SK-N-SH treated with all-trans-retinoic acid at 6 μM for 48 hours (cell line): ENCODE measurements around the gene ATP2C1.

Source experiments
- ATAC-seq: fragments of 200-7000 bp; cut with Tn5 transposase; 3 replicates; pipeline ENCODE4 v1.9.1; 2020; ENCODE audit warnings: mild to moderate bottlenecking, moderate library complexity
- ARNTL ChIP-seq: fragments of 450-650 bp; formaldehyde crosslinking; IDR thresholded peaks from 2 replicates; pipeline ENCODE4 v1.5.0; 2020; ENCODE audit warnings: low read depth, mild to moderate bottlenecking, moderate library complexity, borderline replicate concordance
- BACH2 ChIP-seq: fragments of 250-450 bp; sonication (Bioruptor Pico); IDR thresholded peaks from 2 replicates; pipeline ENCODE4 v1.9.0; 2021; ENCODE audit warnings: mild to moderate bottlenecking, borderline replicate concordance
- CREB5 ChIP-seq: fragments of 250-450 bp; sonication (Bioruptor Pico); IDR thresholded peaks from 2 replicates; pipeline ENCODE4 v1.5.1; 2020; ENCODE audit warnings: low read depth, mild to moderate bottlenecking, moderate library complexity
- CSDC2 ChIP-seq: fragments of 250-450 bp; sonication (Bioruptor Pico); IDR thresholded peaks from 2 replicates; pipeline ENCODE4 v1.5.0; 2020; ENCODE audit warnings: mild to moderate bottlenecking, moderate library complexity
- CSRNP3 ChIP-seq: fragments of 250-450 bp; sonication (Bioruptor Pico); IDR thresholded peaks from 2 replicates; pipeline ENCODE4 v1.5.1; 2021; ENCODE audit warnings: mild to moderate bottlenecking, moderate library complexity
- ESRRG ChIP-seq: fragments of 250-450 bp; sonication (Bioruptor Pico); IDR thresholded peaks from 2 replicates; pipeline ENCODE4 v1.6.1; 2021; ENCODE audit warnings: mild to moderate bottlenecking
- ISL1 ChIP-seq: fragments of 250-450 bp; sonication (Bioruptor Pico); IDR thresholded peaks from 2 replicates; pipeline ENCODE4 v2.1.2; 2022; ENCODE audit warnings: mild to moderate bottlenecking, moderate library complexity
- OSR1 ChIP-seq: fragments of 250-450 bp; sonication (Bioruptor Pico); IDR thresholded peaks from 2 replicates; pipeline ENCODE4 v1.8.0; 2022; ENCODE audit warnings: moderate library complexity, mild to moderate bottlenecking, inconsistent platforms
- PATZ1 ChIP-seq: fragments of 250-450 bp; sonication (Bioruptor Pico); IDR thresholded peaks from 2 replicates; pipeline ENCODE4 v1.8.0; 2020; ENCODE audit warnings: mild to moderate bottlenecking, moderate library complexity, borderline replicate concordance
- POU6F1 ChIP-seq: fragments of 250-450 bp; sonication (Bioruptor Pico); IDR thresholded peaks from 2 replicates; pipeline ENCODE4 v1.8.0; 2021; ENCODE audit warnings: low read depth, mild to moderate bottlenecking, moderate library complexity, borderline replicate concordance
- RARB ChIP-seq: fragments of 250-450 bp; sonication (Bioruptor Pico); IDR thresholded peaks from 2 replicates; pipeline ENCODE4 v1.8.0; 2021; ENCODE audit warnings: mild to moderate bottlenecking, moderate library complexity
- SNAI2 ChIP-seq: fragments of 250-450 bp; sonication (Bioruptor Pico); IDR thresholded peaks from 2 replicates; pipeline ENCODE4 v1.5.0; 2020; ENCODE audit warnings: mild to moderate bottlenecking, moderate library complexity
- TCF4 ChIP-seq: fragments of 250-450 bp; sonication (Bioruptor Pico); IDR thresholded peaks from 2 replicates; pipeline ENCODE4 v1.8.0; 2021; ENCODE audit warnings: mild to moderate bottlenecking, moderate library complexity, borderline replicate concordance
- TOX ChIP-seq: fragments of 250-450 bp; sonication (Bioruptor Pico); IDR thresholded peaks from 2 replicates; pipeline ENCODE4 v1.8.0; 2021; ENCODE audit warnings: mild to moderate bottlenecking, moderate library complexity, borderline replicate concordance
- ZC3H10 ChIP-seq: fragments of 250-450 bp; sonication (Bioruptor Pico); IDR thresholded peaks from 2 replicates; pipeline ENCODE4 v1.5.1; 2021; ENCODE audit warnings: mild to moderate bottlenecking, moderate library complexity
- ZFP3 ChIP-seq: fragments of 250-450 bp; sonication (Bioruptor Pico); IDR thresholded peaks from 2 replicates; pipeline ENCODE4 v1.5.0; 2020; ENCODE audit warnings: mild to moderate bottlenecking, moderate library complexity
- ZFP30 ChIP-seq: fragments of 450-650 bp; formaldehyde crosslinking; IDR thresholded peaks from 2 replicates; pipeline ENCODE4 v1.5.0; 2022; ENCODE audit warnings: mild to moderate bottlenecking, moderate library complexity
- ZNF565 ChIP-seq: fragments of 450-650 bp; formaldehyde crosslinking; conservative IDR thresholded peaks from 2 replicates; pipeline ENCODE4 v1.5.0; 2020; ENCODE audit warnings: low read depth, mild to moderate bottlenecking, moderate library complexity
- ZNF8 ChIP-seq: fragments of 450-650 bp; formaldehyde crosslinking; IDR thresholded peaks from 2 replicates; pipeline ENCODE4 v1.5.0; 2020; ENCODE audit warnings: mild to moderate bottlenecking, moderate library complexity

The ATP2C1 gene

GRCh38 chr3:130963444-130963843, 69.6 kb downstream of the ATP2C1 start:
- TF ChIP-seq SNAI2 (CRISPR knock-in tag) (no peak), BACH2 (CRISPR knock-in tag) (no peak), ARNTL (no peak), CSRNP3 (CRISPR knock-in tag) (no peak), ISL1 (CRISPR knock-in tag) (no peak), ZFP30 (CRISPR knock-in tag) (no peak)
- no peak for ATAC-seq

GRCh38 chr3:130963878-130964277, 70.0 kb downstream of the ATP2C1 start:
- ATAC-seq, result peak; percentile 76

GRCh38 chr3:130967281-130967680, 73.4 kb downstream of the ATP2C1 start:
- TF ChIP-seq RARB (CRISPR knock-in tag) (no peak), OSR1 (CRISPR knock-in tag) (no peak), CSDC2 (CRISPR knock-in tag) (no peak), ZC3H10 (CRISPR knock-in tag) (no peak), SNAI2 (CRISPR knock-in tag) (no peak), ISL1 (CRISPR knock-in tag) (no peak), ZFP30 (CRISPR knock-in tag) (no peak), PATZ1 (CRISPR knock-in tag) (no peak), CSRNP3 (CRISPR knock-in tag) (no peak), ZNF565 (CRISPR knock-in tag) (no peak), ESRRG (CRISPR knock-in tag) (no peak), TOX (CRISPR knock-in tag) (no peak), BACH2 (CRISPR knock-in tag) (no peak), ZNF8 (no peak), TCF4 (CRISPR knock-in tag) (no peak), CREB5 (CRISPR knock-in tag) (no peak)
- ATAC-seq, result no peak

More at GRCh38 chr3:130963878-130964277, 70.0 kb downstream of the ATP2C1 start:
- TF ChIP-seq ZC3H10 (CRISPR knock-in tag), result no peak
- TF ChIP-seq POU6F1 (CRISPR knock-in tag), result no peak
- TF ChIP-seq ARNTL, result no peak
- no peak for TF ChIP-seq SNAI2 (CRISPR knock-in tag)
- TF ChIP-seq ZFP3 (CRISPR knock-in tag), result no peak
- peak; percentile 87 for TF ChIP-seq ISL1 (CRISPR knock-in tag)
- peak; percentile 75 for TF ChIP-seq CREB5 (CRISPR knock-in tag)
- peak; percentile 16; the same call in 1 of the 2 replicates for TF ChIP-seq TOX (CRISPR knock-in tag)
- TF ChIP-seq BACH2 (CRISPR knock-in tag), result no peak
